Peyer's patch (tissue), 4 donors: ENCODE data around the gene CCZ1.
"Not testable (repeated sequence)": the region's sequence is repeated elsewhere in the genome, so short reads cannot be mapped to it uniquely, and the experiment has no call there.

Experiments used
- POLR2A ChIP-seq, 2 donors: fragments of 450-650 bp; IDR thresholded peaks; one replicate each; pipeline ENCODE4 v1.5.1; 2017; ENCODE audit warnings: antibody characterized with exemption in 2 of 2, mild to moderate bottlenecking in 2 of 2, moderate library complexity in 2 of 2
- TF ChIP-seq, protein P1 (sequence below), 6 experiments: fragments of 450-650 bp in 4 of 6; fragments of 200-600 bp in 2 of 6; sonication (generic) in 1 of 6; IDR thresholded peaks; one replicate each; pipeline ENCODE4 v1.5.1; 2017 to 2019; ENCODE audit warnings: antibody characterized with exemption in 6 of 6, mild to moderate bottlenecking in 3 of 6, moderate library complexity in 1 of 6

- TF ChIP-seq, protein P1, sequence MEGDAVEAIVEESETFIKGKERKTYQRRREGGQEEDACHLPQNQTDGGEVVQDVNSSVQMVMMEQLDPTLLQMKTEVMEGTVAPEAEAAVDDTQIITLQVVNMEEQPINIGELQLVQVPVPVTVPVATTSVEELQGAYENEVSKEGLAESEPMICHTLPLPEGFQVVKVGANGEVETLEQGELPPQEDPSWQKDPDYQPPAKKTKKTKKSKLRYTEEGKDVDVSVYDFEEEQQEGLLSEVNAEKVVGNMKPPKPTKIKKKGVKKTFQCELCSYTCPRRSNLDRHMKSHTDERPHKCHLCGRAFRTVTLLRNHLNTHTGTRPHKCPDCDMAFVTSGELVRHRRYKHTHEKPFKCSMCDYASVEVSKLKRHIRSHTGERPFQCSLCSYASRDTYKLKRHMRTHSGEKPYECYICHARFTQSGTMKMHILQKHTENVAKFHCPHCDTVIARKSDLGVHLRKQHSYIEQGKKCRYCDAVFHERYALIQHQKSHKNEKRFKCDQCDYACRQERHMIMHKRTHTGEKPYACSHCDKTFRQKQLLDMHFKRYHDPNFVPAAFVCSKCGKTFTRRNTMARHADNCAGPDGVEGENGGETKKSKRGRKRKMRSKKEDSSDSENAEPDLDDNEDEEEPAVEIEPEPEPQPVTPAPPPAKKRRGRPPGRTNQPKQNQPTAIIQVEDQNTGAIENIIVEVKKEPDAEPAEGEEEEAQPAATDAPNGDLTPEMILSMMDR (IDR thresholded peaks at IDR 0.05), result not testable (repeated sequence)
- TF ChIP-seq POLR2A (IDR thresholded peaks at IDR 0.05), result not testable (repeated sequence)
Observed at GRCh38 chr7:5924180-5924579, 25.6 kb downstream of the CCZ1 start.
